Thymus (tissue), 11 donors: ENCODE data around the gene C2CD2L. TPM values are rescaled to one million over a fixed set of nuclear protein-coding genes. Genes with fewer than 3 reads are reported as not detected.
A peak's percentile ranks its signal among the peaks of the same experiment; 100 is the strongest.

Experiments
- DNase-seq, 9 donors: peaks; one replicate each; pipeline ENCODE4 v3.0.0-alpha.2; 2013; ENCODE audit warnings: low spot score in 9 of 9, low read depth in 6 of 9, missing footprints in 1 of 9
- H3K27ac ChIP-seq, 2 donors: one replicate each; pipeline ENCODE4 v1.5.1; 2013; ENCODE audit warnings: control low read depth in 1 of 2, low read depth in 1 of 2, low read length in 1 of 2, mild to moderate bottlenecking in 1 of 2, moderate library complexity in 1 of 2
- H3K27me3 ChIP-seq, 2 donors: one replicate each; pipeline ENCODE4 v1.5.1; 2013; ENCODE audit warnings: low read length in 1 of 2; ENCODE audit not compliant: control insufficient read depth in 2 of 2, insufficient read depth in 1 of 2
- H3K36me3 ChIP-seq, 2 donors: one replicate each; pipeline ENCODE4 v1.5.1; 2013; ENCODE audit warnings: low read length in 1 of 2, mild to moderate bottlenecking in 1 of 2, moderate library complexity in 1 of 2; ENCODE audit not compliant: control insufficient read depth in 2 of 2, insufficient read depth in 2 of 2
- H3K4me1 ChIP-seq, 2 donors: one replicate each; pipeline ENCODE4 v1.5.1; 2013; ENCODE audit warnings: low read length in 2 of 2; ENCODE audit not compliant: control insufficient read depth in 2 of 2, insufficient read depth in 2 of 2
- H3K4me3 ChIP-seq, 2 donors: one replicate each; pipeline ENCODE4 v1.5.1; 2013; ENCODE audit warnings: low read length in 2 of 2, control low read depth in 1 of 2, mild to moderate bottlenecking in 1 of 2
- H3K9me3 ChIP-seq, 2 donors: one replicate each; pipeline ENCODE4 v1.5.1; 2013; ENCODE audit warnings: low read length in 1 of 2, mild to moderate bottlenecking in 1 of 2; ENCODE audit not compliant: control insufficient read depth in 2 of 2, insufficient read depth in 1 of 2
- WGBS: extraction: QIAGEN DNeasy Blood & Tissue Kit; methylation state at CpG from one replicate; pipeline ENCODE4 v1.1.7; 2013; 5-methylcytosine and 5-hydroxymethylcytosine counted together
- polyA plus RNA-seq: library from polyadenylated mRNA; stranded (reverse); fragments of 200-250 nt; gene quantifications from one replicate; pipeline ENCODE4 v1.2.3, GENCODE V29; 2013
- total RNA-seq: library from RNA; stranded (reverse); fragments of 120-200 nt; gene quantifications from one replicate; pipeline ENCODE4 v1.2.4, GENCODE V29; 2013
- donor health status: healthy.

The C2CD2L gene
- total and polyA plus RNA-seq, 2 donors = 4.7 to 11.1 TPM

DNA sequence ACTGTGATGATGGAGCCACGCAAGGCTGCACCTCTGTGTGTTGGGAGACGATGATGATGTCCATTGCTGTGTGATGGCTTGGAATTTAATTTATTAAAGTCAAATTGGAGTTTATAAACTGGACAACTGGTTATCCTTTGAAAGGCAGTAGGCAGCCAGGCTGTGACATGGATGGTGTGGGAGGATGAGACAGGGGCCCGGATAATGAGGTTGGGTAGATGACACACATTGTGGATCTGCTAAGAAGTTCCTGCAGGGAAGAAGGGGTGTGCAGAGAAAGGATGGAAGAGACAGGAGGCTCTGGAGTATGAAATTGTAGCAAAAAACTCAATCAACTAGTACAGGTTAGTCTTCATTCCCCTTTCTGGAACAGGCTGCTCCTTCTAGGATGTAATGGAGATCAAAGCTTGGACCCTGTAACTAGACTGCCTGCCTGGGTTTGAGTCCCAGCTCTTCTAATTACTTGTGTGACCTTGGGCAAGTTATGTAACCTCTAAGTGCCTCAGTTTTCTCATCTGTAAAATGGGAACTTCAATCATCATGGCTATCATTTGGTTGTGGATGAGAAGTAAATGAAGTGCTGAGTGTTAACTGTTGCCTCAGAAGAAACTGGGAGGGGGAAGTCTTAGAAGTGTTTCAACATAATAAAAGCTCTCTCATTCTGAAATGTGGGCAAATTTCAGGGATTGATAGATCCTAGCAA lies 10.0 kb downstream of the C2CD2L start:
- Histone ChIP-seq H3K36me3 (peaks cover 39 to 41% of the 10 kb centered on the region in 2 donors), H3K9me3 (no peaks in the 10 kb centered on the region), H3K4me3 (no peak overlapping the region), H3K27me3 (no peaks in the 10 kb centered on the region), H3K27ac (no peak overlapping the region), H3K4me1 (peaks cover 18 to 32% of the 10 kb centered on the region in 2 donors)
- DNase-seq = no peak
- 96% methylated on average over 3 of the region's 3 CpGs for WGBS

- no peak overlapping the region for H3K27ac ChIP-seq
- no peaks in the 10 kb centered on the region for H3K27me3 ChIP-seq
- no peaks in the 10 kb centered on the region for H3K9me3 ChIP-seq
- no peak overlapping the region for H3K4me3 ChIP-seq
- H3K36me3 ChIP-seq = peaks cover 28 to 30% of the 10 kb centered on the region in 2 donors
- 96% methylated on average over 5 of the region's 5 CpGs for WGBS
- peaks cover 23 to 40% of the 10 kb centered on the region in 2 donors for H3K4me1 ChIP-seq
- DNase-seq = no peak
These were observed 11.1 kb downstream of the C2CD2L start for GRCh38 chr11:119118227-119118626.

GRCh38 chr11:119118946-119119345 lies 11.8 kb downstream of the C2CD2L start:
- Histone ChIP-seq H3K9me3 (no peaks in the 10 kb centered on the region), H3K27ac (no peak overlapping the region), H3K36me3 (peaks cover 23 to 28% of the 10 kb centered on the region in 2 donors), H3K4me1 (peaks cover 23 to 40% of the 10 kb centered on the region in 2 donors), H3K4me3 (no peak overlapping the region), H3K27me3 (no peaks in the 10 kb centered on the region)
- no peak for DNase-seq
- WGBS = 100% methylated on average over 1 of the region's 1 CpG

DNA sequence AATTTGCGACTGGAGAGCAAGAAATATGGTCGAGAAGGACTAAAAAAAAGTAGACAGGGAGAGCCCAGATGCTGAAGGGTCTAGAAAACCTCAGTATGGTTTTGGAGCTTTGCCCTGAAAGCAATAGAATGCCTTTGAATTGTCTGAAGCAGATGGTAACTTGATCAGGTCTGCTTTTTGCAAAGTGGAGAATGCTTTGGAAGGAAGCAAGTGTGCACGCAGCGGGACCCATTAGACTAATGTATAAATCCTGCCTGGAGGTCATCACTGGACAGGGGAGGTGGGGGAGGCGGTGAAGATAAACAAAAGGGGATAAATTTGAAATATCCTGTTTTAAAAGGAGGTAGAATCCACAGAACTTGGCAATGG lies 13.5 kb downstream of the C2CD2L start:
- H3K4me3 ChIP-seq = peak overlapping the region; percentile 32 to 76
- peak overlapping the region in 1 of 2 donors; percentile 48 for H3K27ac ChIP-seq
- DNase-seq = no peak
- WGBS = 62% methylated on average over 5 of the region's 5 CpGs
- H3K9me3 ChIP-seq = no peaks in the 10 kb centered on the region
- no peaks in the 10 kb centered on the region for H3K27me3 ChIP-seq
- peaks cover 30% of the 10 kb centered on the region in 2 donors for H3K36me3 ChIP-seq
- peaks cover 18 to 25% of the 10 kb centered on the region in 2 donors for H3K4me1 ChIP-seq

DNA sequence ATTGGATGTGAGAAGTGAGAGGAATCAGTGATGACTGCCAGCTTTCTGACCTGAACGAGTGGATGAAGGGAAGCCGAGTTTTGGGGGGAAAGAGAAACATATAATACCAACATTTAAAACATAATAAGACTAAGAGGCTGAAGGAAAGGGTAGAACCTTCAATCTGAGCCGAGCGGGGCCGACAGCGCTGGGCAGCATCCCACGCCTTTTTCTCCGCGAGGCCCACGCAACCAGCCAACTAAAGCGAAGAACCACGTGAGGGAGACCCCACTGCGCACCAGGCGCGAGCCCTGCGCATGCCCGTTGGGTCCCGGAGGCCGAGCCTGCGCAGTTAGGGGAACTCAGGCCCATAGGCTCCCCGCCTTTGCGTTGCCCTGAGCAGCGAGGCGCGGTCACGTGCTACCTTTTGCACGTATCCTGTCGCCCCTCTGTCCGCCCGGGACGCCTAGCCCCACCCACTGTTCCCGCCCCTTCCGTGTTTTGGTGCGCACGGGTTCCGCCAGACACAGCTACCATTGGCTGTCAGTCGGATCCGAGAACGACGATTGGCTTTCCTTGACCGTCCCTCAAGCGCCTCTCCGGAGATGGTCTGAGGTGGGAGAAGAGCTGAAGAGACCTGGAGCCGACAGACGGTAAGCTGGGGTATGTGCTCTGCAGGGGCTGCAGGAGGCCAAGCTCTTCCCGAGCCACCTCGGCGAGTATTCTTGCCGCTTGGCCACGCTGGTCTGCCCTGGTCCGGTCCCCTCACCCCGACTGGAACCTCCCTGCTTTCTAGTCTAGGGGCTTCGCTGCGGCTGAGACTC lies 14.1 kb downstream of the C2CD2L start, which contains the start of gene HINFP:
Gene HINFP (plus strand): TSS at position 573 of the 803 bp plus-strand sequence. CDS start 5,365 bp downstream, outside the sequence.
- H3K36me3 ChIP-seq = peaks cover 26 to 29% of the 10 kb centered on the region in 2 donors
- WGBS = under 1% methylated on average over 54 of the region's 54 CpGs
- peak within 1 kb of the TSS; percentile 76 to 89 for H3K4me3 ChIP-seq
- H3K27ac ChIP-seq = peak within 1 kb of the TSS; percentile 74 to 89
- H3K9me3 ChIP-seq = no peaks in the 10 kb centered on the region
- DNase-seq = peak; percentile 96 to 99 (median 99)
- H3K4me1 ChIP-seq = peaks cover 14 to 23% of the 10 kb centered on the region in 2 donors
- no peaks in the 10 kb centered on the region for H3K27me3 ChIP-seq

GRCh38 chr11:119121811-119122124 lies 14.6 kb downstream of the C2CD2L start:
- under 1% methylated on average over 20 of the region's 20 CpGs for WGBS

DNA sequence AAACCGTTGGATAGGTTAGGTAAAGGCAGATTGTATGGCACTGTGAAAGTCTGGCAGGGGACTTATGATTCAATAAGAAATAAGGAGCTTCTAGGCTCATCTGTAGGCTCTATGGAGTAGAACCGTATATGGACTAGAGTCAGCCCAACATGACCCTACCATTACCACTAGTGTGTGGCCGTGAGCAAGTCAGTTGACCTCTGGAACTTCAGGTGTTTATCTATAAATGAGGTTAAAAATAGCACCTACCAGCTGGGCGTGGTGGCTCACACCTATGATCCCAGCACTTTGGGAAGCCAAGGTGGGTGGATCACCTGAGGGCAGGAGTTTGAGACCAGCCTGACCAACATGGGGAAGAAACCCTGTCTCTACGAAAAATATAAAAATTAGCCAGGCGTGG lies 18.7 kb downstream of the C2CD2L start:
- H3K4me3 ChIP-seq = no peak overlapping the region
- no peak overlapping the region for H3K27ac ChIP-seq
- H3K36me3 ChIP-seq = peaks cover 20 to 37% of the 10 kb centered on the region in 2 donors
- H3K27me3 ChIP-seq = no peaks in the 10 kb centered on the region
- H3K4me1 ChIP-seq = peaks cover 17 to 25% of the 10 kb centered on the region in 2 donors
- H3K9me3 ChIP-seq = no peaks in the 10 kb centered on the region
- WGBS = 97% methylated on average over 6 of the region's 6 CpGs
- DNase-seq = no peak

More at GRCh38 chr11:119121811-119122124, 14.6 kb downstream of the C2CD2L start:
- Histone ChIP-seq H3K27me3 (no peaks in the 10 kb centered on the region), H3K4me1 (peaks cover 18 to 27% of the 10 kb centered on the region in 2 donors), H3K4me3 (peak overlapping the region; percentile 76 to 89), H3K9me3 (no peaks in the 10 kb centered on the region), H3K27ac (peak overlapping the region; percentile 74 to 79), H3K36me3 (peaks cover 20 to 24% of the 10 kb centered on the region in 2 donors)
- DNase-seq = peak in 1 of 9 donors; percentile 19

- H3K4me3 ChIP-seq = no peak overlapping the region
- no peaks in the 10 kb centered on the region for H3K9me3 ChIP-seq
- peaks cover 15 to 22% of the 10 kb centered on the region in 2 donors for H3K4me1 ChIP-seq
- DNase-seq = peak in 1 of 9 donors; percentile 44
- peak overlapping the region; percentile 54 to 60 for H3K27ac ChIP-seq
- H3K36me3 ChIP-seq = peaks cover 29 to 47% of the 10 kb centered on the region in 2 donors
- WGBS = 92% methylated on average over 5 of the region's 5 CpGs
- H3K27me3 ChIP-seq = no peaks in the 10 kb centered on the region
These were observed 19.6 kb downstream of the C2CD2L start for GRCh38 chr11:119126675-119127268.

- no peak for DNase-seq
- Histone ChIP-seq H3K9me3 (no peaks in the 10 kb centered on the region), H3K27ac (no peak overlapping the region), H3K36me3 (peaks cover 44 to 64% of the 10 kb centered on the region in 2 donors), H3K4me3 (no peak overlapping the region), H3K27me3 (no peaks in the 10 kb centered on the region), H3K4me1 (peaks cover 7 to 11% of the 10 kb centered on the region in 2 donors)
- WGBS = 96% methylated on average over 3 of the region's 3 CpGs
These were observed 23.5 kb downstream of the C2CD2L start for GRCh38 chr11:119130662-119131061.
